Memory B cell (primary cell): ENCODE data around the gene TULP4.

ENCODE experiments used
- ATAC-seq: fragments of 150-1000 bp; cut with Tn5 transposase; 2 replicates; pipeline ENCODE4 v1.10.0; 2021; ENCODE audit warnings: low read depth, mild to moderate bottlenecking, moderate library complexity
- DNase-seq, 2 donors: peaks; one replicate each; pipeline ENCODE4 v3.0.0; 2022; ENCODE audit warnings: low spot score in 2 of 2
- H3K27ac Mint-ChIP-seq: one replicate; pipeline ENCODE4 v1.8.0; 2022; ENCODE audit warnings: mild to moderate bottlenecking, moderate library complexity, mixed read lengths
- H3K27me3 Mint-ChIP-seq: one replicate; pipeline ENCODE4 v1.8.0; 2022; ENCODE audit warnings: mixed read lengths
- H3K36me3 Mint-ChIP-seq: one replicate; pipeline ENCODE4 v1.8.0; 2022; ENCODE audit warnings: mild to moderate bottlenecking, mixed read lengths
- H3K4me1 Mint-ChIP-seq: one replicate; pipeline ENCODE4 v1.8.0; 2022; ENCODE audit warnings: mixed read lengths
- H3K4me3 Mint-ChIP-seq: one replicate; pipeline ENCODE4 v1.8.0; 2022; ENCODE audit warnings: mild to moderate bottlenecking, moderate library complexity, mixed read lengths
- H3K9me3 Mint-ChIP-seq: one replicate; pipeline ENCODE4 v1.8.0; 2022; ENCODE audit warnings: mixed read lengths

The TULP4 gene

DNA sequence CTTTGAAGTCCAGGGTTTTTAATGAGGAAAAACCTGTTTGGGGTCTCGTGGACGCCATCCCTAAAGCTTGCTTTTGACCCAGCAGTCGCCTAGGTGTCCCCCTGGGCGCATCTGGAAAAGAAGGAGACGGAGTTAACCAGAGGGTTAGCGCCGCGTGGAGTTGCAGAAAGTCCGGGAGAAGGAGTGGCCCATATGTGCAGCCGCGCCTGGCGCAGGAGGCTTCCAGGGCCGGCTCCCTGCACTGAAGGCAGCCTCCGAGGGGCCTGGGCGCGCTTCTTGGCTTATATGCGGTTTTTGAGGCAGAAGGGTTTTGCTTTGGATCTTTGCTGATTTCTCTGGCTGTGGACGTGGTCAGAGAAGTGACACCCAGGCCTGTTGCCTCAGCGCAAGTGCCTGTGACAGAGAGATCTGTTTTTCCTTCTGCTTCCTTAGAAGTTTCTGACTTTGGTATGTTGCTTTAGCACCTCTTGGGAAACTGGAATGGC is 248.6 kb downstream of the TULP4 start:
- Mint-ChIP-seq H3K9me3 (no peaks in the 10 kb centered on the region), H3K36me3 (peaks cover under 1% of the 10 kb centered on the region), H3K4me3 (peak overlapping the region; percentile 89), H3K27ac (peak overlapping the region; percentile 83), H3K4me1 (peaks cover 22% of the 10 kb centered on the region), H3K27me3 (no peaks in the 10 kb centered on the region)
- ATAC-seq, result no peak
- no peak for DNase-seq
